Suprapubic skin (tissue), 3 donors: ENCODE results near the gene SMAD5.

Source experiments
- EP300 ChIP-seq: sonication (generic); formaldehyde crosslinking; IDR thresholded peaks from one replicate; pipeline ENCODE4 v1.6.1; 2017; ENCODE audit warnings: antibody characterized with exemption
- POLR2A ChIP-seq, 2 donors: fragments of 450-650 bp; IDR thresholded peaks; one replicate each; pipeline ENCODE4 v1.6.1; 2017; ENCODE audit warnings: antibody characterized with exemption in 2 of 2, mild to moderate bottlenecking in 2 of 2, moderate library complexity in 2 of 2
- TF ChIP-seq, protein P1 (sequence below), 2 donors: fragments of 200-600 bp in 1 of 2; fragments of 450-650 bp in 1 of 2; sonication (generic) in 1 of 2; IDR thresholded peaks; one replicate each; pipeline ENCODE4 v1.5.1; 2016 to 2019; ENCODE audit warnings: antibody characterized with exemption in 2 of 2, mild to moderate bottlenecking in 1 of 2, moderate library complexity in 1 of 2

DNA sequence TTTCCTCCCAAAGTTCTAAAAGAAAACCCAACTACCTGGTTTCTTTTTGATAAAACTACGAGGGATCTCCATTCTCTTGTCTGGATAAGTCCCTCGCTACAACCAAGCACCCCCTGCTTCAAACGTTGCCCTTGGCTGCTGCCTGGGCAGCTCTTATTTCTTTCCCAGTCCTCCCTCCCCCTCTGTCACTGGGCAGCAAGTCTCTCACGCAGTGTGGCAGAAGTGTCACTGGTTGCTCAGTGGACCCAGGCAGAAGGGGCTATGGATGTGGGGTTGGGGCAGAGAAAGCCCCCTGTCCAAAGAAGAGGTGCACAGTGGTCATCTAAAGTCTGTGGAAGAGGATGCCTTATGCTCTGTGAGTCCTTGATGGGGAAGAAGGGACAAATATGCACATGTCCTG, 67.5 kb downstream of the SMAD5 start:
- TF ChIP-seq POLR2A (IDR thresholded peaks at IDR 0.05) (no peak), EP300 (no peak)
- TF ChIP-seq, protein P1, sequence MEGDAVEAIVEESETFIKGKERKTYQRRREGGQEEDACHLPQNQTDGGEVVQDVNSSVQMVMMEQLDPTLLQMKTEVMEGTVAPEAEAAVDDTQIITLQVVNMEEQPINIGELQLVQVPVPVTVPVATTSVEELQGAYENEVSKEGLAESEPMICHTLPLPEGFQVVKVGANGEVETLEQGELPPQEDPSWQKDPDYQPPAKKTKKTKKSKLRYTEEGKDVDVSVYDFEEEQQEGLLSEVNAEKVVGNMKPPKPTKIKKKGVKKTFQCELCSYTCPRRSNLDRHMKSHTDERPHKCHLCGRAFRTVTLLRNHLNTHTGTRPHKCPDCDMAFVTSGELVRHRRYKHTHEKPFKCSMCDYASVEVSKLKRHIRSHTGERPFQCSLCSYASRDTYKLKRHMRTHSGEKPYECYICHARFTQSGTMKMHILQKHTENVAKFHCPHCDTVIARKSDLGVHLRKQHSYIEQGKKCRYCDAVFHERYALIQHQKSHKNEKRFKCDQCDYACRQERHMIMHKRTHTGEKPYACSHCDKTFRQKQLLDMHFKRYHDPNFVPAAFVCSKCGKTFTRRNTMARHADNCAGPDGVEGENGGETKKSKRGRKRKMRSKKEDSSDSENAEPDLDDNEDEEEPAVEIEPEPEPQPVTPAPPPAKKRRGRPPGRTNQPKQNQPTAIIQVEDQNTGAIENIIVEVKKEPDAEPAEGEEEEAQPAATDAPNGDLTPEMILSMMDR (IDR thresholded peaks at IDR 0.05): no peak
